Activated T-cell treated with anti-CD3 and anti-CD28 coated beads for 48 hours (primary cell): ENCODE results near the gene ELP6.

Source experiments
- DNase-seq: peaks from one replicate; pipeline ENCODE4 v3.0.0-alpha.2; 2020; ENCODE audit warnings: low read depth

ELP6 gene

GRCh38 chr3:47513125-47513929 is at the start of gene ELP6:
Gene ELP6 (minus strand): TSS chr3:47513712. CDS start chr3:47513590, 122 bp downstream.
- peak; percentile 96 for DNase-seq

- DNase-seq = no peak
Measured at GRCh38 chr3:47556351-47556750, 42.8 kb upstream of the ELP6 start.

GRCh38 chr3:47554335-47554734 is 40.8 kb upstream of the ELP6 start:
- DNase-seq = no peak

DNA sequence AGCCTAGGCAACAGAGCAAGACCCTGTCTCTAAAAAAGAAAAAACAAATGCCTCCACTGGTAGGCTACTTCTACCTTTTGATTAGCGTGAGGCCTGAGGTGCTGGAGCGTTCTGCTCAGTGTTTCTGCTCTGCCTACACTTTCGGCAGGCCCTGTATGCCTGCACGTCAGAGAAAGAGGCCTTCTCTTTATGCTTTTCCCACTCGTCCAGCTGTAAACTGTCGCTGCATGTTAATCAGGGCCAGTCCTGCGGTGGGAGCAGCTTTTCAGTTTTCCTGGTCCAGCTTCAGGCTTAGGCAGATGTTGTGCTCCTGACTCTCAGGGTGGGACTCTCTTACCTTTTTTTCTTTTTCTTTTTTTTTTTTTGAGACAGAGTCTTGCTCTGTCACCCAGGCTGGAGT is 39.9 kb upstream of the ELP6 start:
- DNase-seq = no peak

DNA sequence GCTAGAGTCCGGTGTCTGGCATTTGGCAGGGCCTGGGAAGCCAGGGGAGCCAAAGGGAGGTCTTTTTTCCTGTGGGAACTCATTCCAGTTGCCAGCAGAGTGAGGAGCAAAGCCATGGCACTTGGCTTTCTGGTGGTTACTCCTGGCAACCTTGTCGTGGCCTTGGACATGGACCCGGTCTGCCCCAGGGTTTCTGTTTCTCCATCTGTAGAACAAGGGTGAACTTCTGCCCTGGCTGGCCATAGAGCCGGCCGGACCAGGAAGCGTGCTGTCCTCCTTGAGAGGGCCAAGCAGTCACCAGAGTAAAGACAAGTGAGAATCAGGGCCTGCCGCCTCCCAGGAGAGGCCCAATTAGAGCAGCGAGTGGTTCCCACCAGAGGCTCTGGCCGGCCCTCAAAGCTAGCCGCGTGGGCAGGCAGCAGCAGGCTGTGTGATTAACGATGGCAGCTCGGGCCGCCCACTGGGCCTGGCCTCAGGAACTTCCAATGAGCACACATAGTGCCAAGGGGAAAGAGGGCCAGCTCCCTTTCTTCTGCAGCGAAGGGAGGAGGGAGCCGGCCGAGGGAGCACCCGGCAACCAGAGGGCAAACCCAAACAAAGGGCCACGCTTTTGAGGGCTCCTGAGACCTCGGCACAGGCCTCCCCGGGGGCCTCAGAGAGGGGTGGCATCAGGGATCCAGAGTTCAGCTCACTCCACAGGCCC is 29.1 kb upstream of the ELP6 start:
- no peak for DNase-seq

DNA sequence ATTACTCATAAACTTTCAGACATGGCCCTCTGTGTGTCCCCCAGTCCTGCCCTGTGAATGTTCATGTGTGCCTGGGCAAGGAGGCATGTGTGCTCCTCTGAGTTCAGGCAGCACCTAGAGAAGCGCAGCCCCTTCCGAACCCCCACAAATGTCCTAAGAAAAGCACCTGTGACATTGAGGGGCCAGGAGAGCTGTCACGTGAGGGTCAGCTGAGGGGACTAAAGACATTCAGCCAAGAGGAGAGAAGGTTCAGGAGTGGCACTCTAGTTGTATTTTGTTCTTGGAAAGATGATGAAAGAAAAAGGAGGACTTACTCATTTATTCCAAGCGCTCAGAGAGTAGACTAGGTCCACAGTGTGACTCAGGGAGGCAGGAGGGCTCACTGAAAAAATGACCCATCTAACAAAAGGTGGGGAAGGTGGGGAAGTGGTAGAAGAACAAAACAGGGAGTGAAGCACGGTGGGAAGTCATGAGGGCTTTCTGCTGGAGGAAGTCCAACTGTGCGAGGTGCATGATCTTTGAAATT is 28.1 kb upstream of the ELP6 start:
- no peak for DNase-seq

- no peak for DNase-seq
Measured at GRCh38 chr3:47540281-47540680, 26.8 kb upstream of the ELP6 start.

DNA sequence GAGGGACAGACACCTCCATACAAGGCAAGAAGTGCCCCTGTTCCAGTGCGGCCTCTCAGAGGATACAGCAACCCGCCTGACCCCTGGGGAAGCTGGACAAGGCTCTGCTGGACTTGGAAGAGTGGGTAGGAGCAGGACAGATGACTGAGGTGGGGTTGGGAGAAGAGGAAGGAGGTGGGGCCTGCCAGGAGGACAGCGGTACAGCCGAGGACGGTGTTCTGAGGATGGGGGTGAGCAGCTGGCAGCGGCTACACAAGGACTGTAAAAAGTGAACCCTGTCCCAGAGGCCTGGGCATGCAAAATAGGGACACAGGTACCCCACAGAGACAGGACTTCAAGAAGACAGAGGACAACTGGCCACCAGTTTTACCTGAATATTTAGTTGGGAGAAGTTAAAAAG is 23.5 kb upstream of the ELP6 start:
- DNase-seq = no peak

GRCh38 chr3:47536221-47536891 is 22.8 kb upstream of the ELP6 start:
- no peak for DNase-seq

DNA sequence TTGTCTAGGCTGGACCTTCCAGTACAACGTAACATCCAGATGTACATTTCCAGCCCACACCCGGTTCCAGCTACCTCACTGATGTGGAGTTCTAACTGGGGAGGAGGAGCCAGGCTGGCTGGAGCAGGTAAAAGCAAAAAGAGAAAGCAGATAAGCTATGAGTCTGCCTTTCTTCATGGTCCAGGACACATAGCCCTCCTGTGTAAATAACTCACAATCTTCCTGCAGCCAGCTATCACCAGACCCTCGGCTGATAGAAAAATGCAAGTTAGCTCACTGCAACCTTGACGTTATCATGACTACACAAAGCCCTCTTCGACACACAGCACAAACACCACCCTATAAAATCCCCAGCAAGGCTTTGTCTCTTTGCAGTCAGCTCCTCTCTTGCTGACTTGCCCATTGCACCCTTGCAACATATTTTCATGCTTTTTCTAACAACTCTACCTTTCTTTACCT is 20.5 kb upstream of the ELP6 start:
- no peak for DNase-seq

DNA sequence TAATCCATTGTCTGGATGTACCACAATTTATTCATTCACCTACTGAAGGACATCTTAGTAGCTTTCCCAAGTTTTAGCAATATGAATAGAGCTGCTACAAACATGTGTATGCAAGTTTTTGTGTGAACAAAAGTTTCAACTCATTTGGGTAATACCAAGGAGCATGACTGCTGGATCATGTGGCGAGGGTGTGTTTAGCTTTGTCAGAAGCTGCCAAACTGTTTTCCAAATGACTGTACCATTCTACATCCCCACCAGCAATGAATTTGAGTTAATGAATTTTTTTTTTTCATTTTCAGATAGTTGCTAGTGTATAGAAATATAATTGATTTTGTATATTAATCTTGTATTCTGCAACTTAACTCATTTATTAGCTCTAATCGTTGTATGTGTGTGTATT is 20.0 kb upstream of the ELP6 start:
- DNase-seq = no peak

- no peak for DNase-seq
Measured at GRCh38 chr3:47527952-47528725, 14.6 kb upstream of the ELP6 start.

- DNase-seq = no peak
Measured at GRCh38 chr3:47525617-47526016, 12.1 kb upstream of the ELP6 start.

- DNase-seq = no peak
Measured at GRCh38 chr3:47523310-47524073, 10.0 kb upstream of the ELP6 start.

- peak; percentile 73 for DNase-seq
Measured at GRCh38 chr3:47522082-47522987, 8.8 kb upstream of the ELP6 start.

GRCh38 chr3:47520756-47521155 is 7.2 kb upstream of the ELP6 start:
- DNase-seq = no peak

GRCh38 chr3:47517937-47518336 is 4.4 kb upstream of the ELP6 start:
- no peak for DNase-seq

GRCh38 chr3:47515864-47516319 is 2.4 kb upstream of the ELP6 start:
- no peak for DNase-seq

- no peak for DNase-seq
Measured at GRCh38 chr3:47515100-47515499, 1.6 kb upstream of the ELP6 start.
